OCI-LY3 (cell line): ENCODE results near the gene PSMG1.

Experiments used
- H2AFZ ChIP-seq: fragments of 200-600, 300-600 bp; shearing (Covaris generic); 2 replicates; pipeline ENCODE4 v1.6.0; 2014; ENCODE audit warnings: antibody characterized with exemption, low read depth, low read length
- H3K27ac ChIP-seq: fragments of 200-600, 300-600 bp; sonication (generic); 2 replicates; pipeline ENCODE4 v1.5.1; 2014; ENCODE audit warnings: mild to moderate bottlenecking, low read length, moderate library complexity, mixed read lengths
- H3K27me3 ChIP-seq: fragments of 200-600, 300-600 bp; sonication (generic); 2 replicates; pipeline ENCODE4 v1.6.1; 2014; ENCODE audit warnings: low read depth, low read length, mixed read lengths
- H3K36me3 ChIP-seq: fragments of 200-600, 300-600 bp; sonication (generic); replicated peaks from 2 replicates; pipeline ENCODE3; 2014; ENCODE audit warnings: low read depth, low read length, mixed read lengths
- H3K4me1 ChIP-seq: fragments of 300-600, 200-600 bp; sonication (generic); 2 replicates; pipeline ENCODE4 v1.6.1; 2014; ENCODE audit warnings: low read length, mixed read lengths
- H3K4me2 ChIP-seq: fragments of 200-600, 300-600 bp; sonication (generic); 2 replicates; pipeline ENCODE4 v1.6.1; 2014; ENCODE audit warnings: low read length, mixed read lengths
- H3K4me3 ChIP-seq: fragments of 300-600, 200-600 bp; sonication (generic); 2 replicates; pipeline ENCODE4 v1.5.1; 2014; ENCODE audit warnings: antibody characterized with exemption, mild to moderate bottlenecking, low read length, moderate library complexity
- H3K79me2 ChIP-seq: fragments of 300-600, 200-600 bp; shearing (Covaris generic); 2 replicates; pipeline ENCODE4 v1.6.1; 2014; ENCODE audit warnings: mild to moderate bottlenecking, low read length, mixed read lengths
- H3K9ac ChIP-seq: fragments of 300-600, 200-600 bp; shearing (Covaris generic); 2 replicates; pipeline ENCODE4 v1.6.0; 2014; ENCODE audit warnings: mild to moderate bottlenecking, low read length, moderate library complexity
- H3K9me3 ChIP-seq: fragments of 200-600, 300-600 bp; shearing (Covaris generic); 2 replicates; pipeline ENCODE4 v1.6.1; 2014; ENCODE audit warnings: low read length, mixed read lengths; ENCODE audit not compliant: insufficient read depth
- H4K20me1 ChIP-seq: fragments of 200-600, 300-600 bp; sonication (generic); 2 replicates; pipeline ENCODE4 v1.6.1; 2016; ENCODE audit warnings: low read length, mixed read lengths; ENCODE audit not compliant: insufficient read depth
- CTCF ChIP-seq: fragments of 200-600, 300-600 bp; sonication (generic); IDR thresholded peaks from 2 replicates; pipeline ENCODE4 v1.5.1; 2014; ENCODE audit warnings: antibody characterized with exemption, low read length, low read depth
- EZH2phosphoT487 ChIP-seq: fragments of 200-600 bp; shearing (Covaris generic); IDR thresholded peaks from 2 replicates; pipeline ENCODE4 v1.6.1; 2018; ENCODE audit warnings: antibody characterized with exemption, mixed run types, low read depth

PSMG1 gene

DNA sequence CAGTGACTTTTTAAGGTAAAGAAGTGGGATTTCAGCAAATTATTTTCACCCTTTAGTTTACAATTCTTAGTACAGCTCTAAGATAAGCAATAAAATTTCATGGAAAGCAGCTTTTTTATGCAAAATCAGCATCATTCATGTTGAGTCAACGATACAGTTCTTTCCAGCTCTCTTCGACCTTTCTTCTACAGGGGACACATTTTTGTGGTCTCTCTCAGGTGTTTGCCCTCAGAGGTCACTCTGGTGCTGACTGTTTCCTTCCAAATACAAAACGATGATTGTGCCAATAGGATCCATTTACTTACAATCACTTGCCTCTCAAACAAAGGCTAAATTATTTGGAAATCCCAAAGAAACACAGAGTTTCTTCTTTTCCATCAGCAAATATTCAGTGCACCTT is 51.0 kb downstream of the PSMG1 start:
- TF ChIP-seq EZH2phosphoT487 = no peak
- Histone ChIP-seq H2AFZ (no peak overlapping the region), H3K4me3 (no peak overlapping the region), H4K20me1 (no peaks in the 10 kb centered on the region), H3K9me3 (no peaks in the 10 kb centered on the region), H3K4me1 (peaks cover 31% of the 10 kb centered on the region), H3K36me3 (no peaks in the 10 kb centered on the region), H3K79me2 (no peaks in the 10 kb centered on the region), H3K9ac (no peak overlapping the region), H3K27me3 (peaks cover 12% of the 10 kb centered on the region; the same call in 1 of the 2 replicates), H3K4me2 (no peak overlapping the region), H3K27ac (no peak overlapping the region)

DNA sequence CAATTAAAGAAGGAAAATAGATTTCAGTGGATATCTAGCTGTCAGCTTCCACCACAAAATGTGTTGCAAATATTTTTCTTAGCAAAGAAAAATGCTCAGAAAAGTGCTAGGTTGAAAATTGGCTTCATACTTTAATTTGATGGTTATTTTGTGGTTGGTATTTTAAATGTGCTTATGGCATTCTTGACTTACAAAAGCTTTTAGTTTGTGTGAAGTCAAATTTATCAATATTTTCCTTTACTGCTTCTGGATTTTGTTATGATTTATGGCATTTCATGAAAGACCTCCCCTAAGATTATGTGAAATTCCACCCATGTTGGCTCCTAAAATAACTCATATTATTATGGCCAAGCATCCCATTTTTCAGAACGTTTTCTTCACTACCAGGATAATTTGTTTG is 51.5 kb downstream of the PSMG1 start:
- Histone ChIP-seq H3K9ac (no peak overlapping the region), H3K4me2 (no peak overlapping the region), H3K4me3 (no peak overlapping the region), H3K36me3 (no peaks in the 10 kb centered on the region), H3K4me1 (peaks cover 27% of the 10 kb centered on the region), H3K79me2 (no peaks in the 10 kb centered on the region), H3K27me3 (peaks cover 12% of the 10 kb centered on the region; the same call in 1 of the 2 replicates), H4K20me1 (no peaks in the 10 kb centered on the region), H3K27ac (no peak overlapping the region), H3K9me3 (no peaks in the 10 kb centered on the region), H2AFZ (no peak overlapping the region)
- TF ChIP-seq CTCF (no peak), EZH2phosphoT487 (no peak)

DNA sequence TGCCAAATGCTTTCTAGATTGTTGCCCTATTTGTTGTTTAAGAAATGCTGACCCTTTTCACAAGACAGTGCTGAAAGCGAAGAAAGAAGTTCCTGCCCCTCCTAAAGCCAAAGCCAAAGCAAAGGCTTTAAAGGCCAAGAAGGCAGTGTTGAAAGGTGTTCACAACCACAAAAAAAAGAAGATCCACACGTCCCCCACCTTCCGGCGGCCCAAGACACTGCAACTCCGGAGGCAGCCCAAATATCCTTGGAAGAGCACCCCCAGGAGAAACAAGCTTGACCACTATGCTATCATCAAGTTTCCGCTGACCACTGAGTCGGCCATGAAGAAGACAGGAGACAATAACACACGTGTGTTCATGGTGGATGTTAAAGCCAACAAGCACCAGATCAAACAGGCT is 55.7 kb downstream of the PSMG1 start:
- TF ChIP-seq EZH2phosphoT487 (no peak), CTCF (no peak)
- no peak overlapping the region for H2AFZ ChIP-seq
- peaks cover 12% of the 10 kb centered on the region; the same call in 1 of the 2 replicates for H3K27me3 ChIP-seq
- H3K4me2 ChIP-seq = no peak overlapping the region
- no peaks in the 10 kb centered on the region for H3K9me3 ChIP-seq
- no peaks in the 10 kb centered on the region for H4K20me1 ChIP-seq
- no peaks in the 10 kb centered on the region for H3K79me2 ChIP-seq
- H3K9ac ChIP-seq = no peak overlapping the region
- no peak overlapping the region for H3K4me3 ChIP-seq
- H3K36me3 ChIP-seq = no peaks in the 10 kb centered on the region
- H3K4me1 ChIP-seq = no peaks in the 10 kb centered on the region
- H3K27ac ChIP-seq = no peak overlapping the region

- H2AFZ ChIP-seq = no peak overlapping the region
- H3K4me3 ChIP-seq = no peak overlapping the region
- TF ChIP-seq CTCF (no peak), EZH2phosphoT487 (no peak)
- no peaks in the 10 kb centered on the region for H3K36me3 ChIP-seq
- H3K9me3 ChIP-seq = no peaks in the 10 kb centered on the region
- no peak overlapping the region for H3K27ac ChIP-seq
- no peaks in the 10 kb centered on the region for H3K4me1 ChIP-seq
- H3K9ac ChIP-seq = no peak overlapping the region
- H3K4me2 ChIP-seq = no peak overlapping the region
- H3K79me2 ChIP-seq = no peaks in the 10 kb centered on the region
- H4K20me1 ChIP-seq = no peaks in the 10 kb centered on the region
- H3K27me3 ChIP-seq = peaks cover 12% of the 10 kb centered on the region; the same call in 1 of the 2 replicates
These were observed 56.8 kb downstream of the PSMG1 start for GRCh38 chr21:39126486-39126806.
